LNCaP clone FGC (cell line): ENCODE measurements around the gene SHC4.

Experiments used
- DNase-seq: peaks from one replicate; pipeline ENCODE4 v3.0.0-alpha.2; 2011; ENCODE audit warnings: low read depth
- H3K4me3 ChIP-seq: 2 replicates; pipeline ENCODE4 v1.5.1; 2011; ENCODE audit warnings: mild to moderate bottlenecking, low read depth, low read length, control low read depth
- CTCF ChIP-seq: IDR thresholded peaks from 2 replicates; pipeline ENCODE4 v1.5.1; 2012; ENCODE audit warnings: mild to moderate bottlenecking; ENCODE audit not compliant: control insufficient read depth, insufficient read depth; ENCODE audit errors: extremely low read depth

The SHC4 gene

DNA sequence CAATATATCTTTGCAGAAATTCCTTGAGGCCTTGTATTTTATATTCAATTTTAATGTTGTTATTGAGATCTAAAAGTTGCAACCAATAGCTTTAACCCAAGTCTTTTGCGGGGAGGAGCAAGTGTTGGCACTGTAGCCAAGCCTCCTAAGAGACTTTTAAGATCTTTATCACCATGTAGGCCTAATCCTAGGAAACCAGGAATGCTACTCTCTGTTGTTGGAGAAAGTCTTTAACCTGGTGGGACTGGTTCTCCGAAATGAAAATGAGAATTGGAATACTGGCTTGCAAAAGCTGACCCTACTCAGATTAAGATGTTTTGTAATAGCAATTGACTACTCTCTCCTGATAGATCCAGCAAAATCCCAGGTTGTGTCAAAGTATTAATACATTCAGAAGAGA lies 25.8 kb downstream of the SHC4 start:
- no peak for TF ChIP-seq CTCF
- no peak overlapping the region for H3K4me3 ChIP-seq
- peak; percentile 30 for DNase-seq

- DNase-seq, result no peak
- no peak overlapping the region for H3K4me3 ChIP-seq
- TF ChIP-seq CTCF, result no peak
These were observed 27.1 kb downstream of the SHC4 start for GRCh38 chr15:48936666-48937065.

GRCh38 chr15:48935236-48935635 lies 28.5 kb downstream of the SHC4 start:
- H3K4me3 ChIP-seq, result no peak overlapping the region
- TF ChIP-seq CTCF, result no peak
- no peak for DNase-seq

DNA sequence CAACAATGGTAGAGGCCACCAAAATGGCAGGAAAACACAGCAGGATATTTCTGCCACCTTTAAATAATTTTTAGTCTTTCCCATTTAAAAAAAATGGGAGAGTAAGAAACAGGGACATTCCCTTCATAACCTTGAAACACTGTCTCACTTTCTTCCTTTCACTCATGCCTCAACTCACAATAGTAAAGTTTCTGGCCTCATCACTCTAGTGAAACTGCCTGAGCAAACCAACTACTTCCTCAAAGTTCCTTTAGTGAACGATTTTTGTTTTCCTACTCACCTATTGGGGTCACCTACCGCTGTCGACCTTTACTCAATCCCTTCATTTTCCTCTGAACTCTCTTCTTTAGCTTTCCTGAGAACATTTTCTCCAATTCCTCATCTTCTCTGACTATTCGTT lies 33.0 kb downstream of the SHC4 start:
- H3K4me3 ChIP-seq, result no peak overlapping the region
- TF ChIP-seq CTCF, result no peak
- no peak for DNase-seq

GRCh38 chr15:48929661-48930060 lies 34.1 kb downstream of the SHC4 start:
- TF ChIP-seq CTCF, result no peak
- no peak for DNase-seq
- H3K4me3 ChIP-seq, result no peak overlapping the region

- DNase-seq, result peak; percentile 4
- no peak overlapping the region for H3K4me3 ChIP-seq
- TF ChIP-seq CTCF, result no peak
These were observed 34.7 kb downstream of the SHC4 start for GRCh38 chr15:48928877-48929538.

- no peak for DNase-seq
- no peak for TF ChIP-seq CTCF
- no peak overlapping the region for H3K4me3 ChIP-seq
These were observed 38.0 kb downstream of the SHC4 start for GRCh38 chr15:48925714-48926223.
